T-cell (primary cell): ENCODE measurements around the gene TMEM222. TPM values are rescaled to one million over a fixed set of nuclear protein-coding genes. Genes with fewer than 3 reads are reported as not detected.

Experiments used
- ATAC-seq, 4 experiments: fragments of 200-7000 bp in 3 of 4; fragments of 150-1000 bp in 1 of 4; cut with Tn5 transposase; replicated peaks in 1 of 4; 1 replicate in 3 of 4; 2 replicates in 1 of 4; pipeline ENCODE4 v1.10.0; 2021; ENCODE audit warnings: moderate library complexity in 3 of 4, mild to moderate bottlenecking in 2 of 4, moderate number of reproducible peaks in 1 of 4
- CTCF ChIA-PET, 2 donors: fragments of 300-600 bp; sonication (Branson Sonifier 250); formaldehyde crosslinking; loops; one replicate each; lab custom pipeline; 2022; ENCODE audit warnings: antibody characterized with exemption in 2 of 2; lab: Charles Lee
- POLR2A ChIA-PET, 2 donors: fragments of 300-600 bp; sonication (Branson Sonifier 250); formaldehyde crosslinking; loops; one replicate each; lab custom pipeline; 2022; ENCODE audit warnings: antibody characterized with exemption in 2 of 2; lab: Charles Lee
- DNase-seq, 35 experiments: peaks; one replicate each; pipeline versions ENCODE4 v3.0.0 to v3.0.0-alpha.2; 2013 to 2023
- H3K27ac ChIP-seq: one replicate; pipeline ENCODE4 v1.5.1; 2013; ENCODE audit warnings: low read length
- H3K27me3 ChIP-seq, 2 experiments: replicated peaks in 1 of 2; 1 replicate in 1 of 2; 2 replicates in 1 of 2; pipeline versions ENCODE4 v1.6.1 to v1.7.0; 2013; ENCODE audit warnings: low read length in 1 of 2, mixed read lengths in 1 of 2; ENCODE audit not compliant: control insufficient read depth in 2 of 2, insufficient read depth in 2 of 2; ENCODE audit errors: extremely low read depth in 1 of 2
- H3K36me3 ChIP-seq, 2 donors: 1 replicate in 1 of 2; 2 replicates in 1 of 2; pipeline versions ENCODE4 v1.6.1 to v1.7.0; 2013; ENCODE audit warnings: low read length in 1 of 2; ENCODE audit not compliant: control insufficient read depth in 2 of 2, insufficient read depth in 1 of 2; ENCODE audit errors: extremely low read depth in 1 of 2
- H3K4me1 ChIP-seq, 2 experiments: 1 replicate in 1 of 2; 2 replicates in 1 of 2; pipeline versions ENCODE4 v1.6.1 to v1.7.0; 2013; ENCODE audit warnings: low read length in 2 of 2, mixed read lengths in 1 of 2; ENCODE audit not compliant: insufficient read depth in 2 of 2, control insufficient read depth in 1 of 2; ENCODE audit errors: extremely low read depth in 1 of 2
- H3K4me3 ChIP-seq, 2 donors: 1 replicate in 1 of 2; 2 replicates in 1 of 2; pipeline versions ENCODE4 v1.5.1 to v1.7.0; 2013; ENCODE audit warnings: mild to moderate bottlenecking in 2 of 2, low read length in 1 of 2, moderate library complexity in 1 of 2; ENCODE audit not compliant: control insufficient read depth in 1 of 2; ENCODE audit errors: extremely low read depth in 1 of 2
- H3K9me3 ChIP-seq: 2 replicates; pipeline ENCODE4 v1.7.0; 2013
- H3K27ac Mint-ChIP-seq, 2 donors: one replicate each; pipeline ENCODE4 v1.8.0; 2020 to 2021; ENCODE audit warnings: mild to moderate bottlenecking in 2 of 2, mixed read lengths in 2 of 2
- H3K27me3 Mint-ChIP-seq, 2 donors: one replicate each; pipeline ENCODE4 v1.8.0; 2021 to 2022; ENCODE audit warnings: mixed read lengths in 2 of 2
- H3K36me3 Mint-ChIP-seq: one replicate; pipeline ENCODE4 v1.8.0; 2021; ENCODE audit warnings: mixed read lengths
- H3K4me1 Mint-ChIP-seq, 3 donors: one replicate each; pipeline ENCODE4 v1.8.0; 2020 to 2022; ENCODE audit warnings: mixed read lengths in 3 of 3, mild to moderate bottlenecking in 1 of 3
- H3K4me3 Mint-ChIP-seq, 3 donors: one replicate each; pipeline ENCODE4 v1.8.0; 2020 to 2022; ENCODE audit warnings: mild to moderate bottlenecking in 3 of 3, mixed read lengths in 3 of 3, moderate library complexity in 3 of 3
- H3K9me3 Mint-ChIP-seq, 3 donors: one replicate each; pipeline ENCODE4 v1.8.0; 2020 to 2022; ENCODE audit warnings: mixed read lengths in 3 of 3
- WGBS: methylation state at CpG from one replicate; pipeline ENCODE4 v1.1.5; 2013; ENCODE audit warnings: missing lambda C conversion rate; ENCODE audit not compliant: insufficient coverage; 5-methylcytosine and 5-hydroxymethylcytosine counted together
- total RNA-seq, 35 experiments: library from RNA in 6 of 35; stranded (reverse) in 6 of 35; fragments of 120-200 nt in 1 of 35; gene quantifications; one replicate each; pipeline versions ENCODE4 v1.2.1 to v1.2.4 and lab custom pipeline; 2013 to 2026

The TMEM222 gene
- total RNA-seq, 5 donors from 2014 or later (not counting 1 experiment from before 2014, with no cell fraction given): 25.2 to 48.8 (median 43.7) TPM

DNA sequence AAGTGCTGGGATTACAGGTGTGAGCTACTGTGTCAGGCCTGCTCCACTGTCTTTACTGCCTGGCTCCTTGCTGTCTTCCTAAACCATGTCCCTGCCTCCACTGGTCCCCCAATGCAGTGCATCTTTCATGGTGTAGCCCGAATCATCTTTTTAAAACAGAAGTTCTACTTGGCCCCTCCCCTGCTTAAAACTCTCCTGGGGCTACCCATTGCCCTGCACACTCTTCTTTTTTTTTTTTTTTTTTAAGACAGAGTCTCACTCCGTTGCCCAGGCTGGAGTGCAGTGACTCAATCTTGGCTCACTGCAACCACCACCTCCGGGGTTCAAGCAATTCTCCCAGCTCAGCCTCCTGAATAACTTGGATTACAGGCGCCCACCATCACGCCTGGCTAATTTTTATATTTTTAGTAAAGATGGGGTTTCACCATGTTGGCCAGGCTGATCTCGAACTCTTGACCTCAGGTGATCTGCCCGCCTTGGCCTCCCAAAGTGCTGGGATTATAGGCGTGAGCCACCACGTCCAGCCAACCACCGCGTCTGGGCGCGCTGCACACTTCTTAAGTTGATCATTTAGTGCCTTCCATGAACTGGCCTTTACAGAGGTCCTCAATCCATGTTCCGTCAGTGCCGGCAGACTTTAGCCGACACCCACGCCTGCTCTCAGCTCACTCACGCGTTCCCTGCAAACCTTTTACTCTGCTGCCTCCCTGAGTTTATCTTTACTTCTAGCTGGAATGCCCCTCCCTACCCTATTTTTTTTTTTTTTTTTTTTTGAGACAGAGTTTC, 50.3 kb downstream of the TMEM222 start:
- ATAC-seq: no peak
- H3K4me3 Mint-ChIP-seq: no peak overlapping the region
- H3K27ac ChIP-seq: no peak overlapping the region
- no peaks in the 10 kb centered on the region for H3K36me3 Mint-ChIP-seq
- H3K9me3 Mint-ChIP-seq: no peaks in the 10 kb centered on the region
- H3K4me1 ChIP-seq: peaks cover 9 to 12% of the 10 kb centered on the region in 2 experiments
- H3K36me3 ChIP-seq: no peaks in the 10 kb centered on the region
- H3K27me3 ChIP-seq: peaks cover 0 to 6% of the 10 kb centered on the region in 2 experiments
- H3K4me3 ChIP-seq: no peak overlapping the region
- WGBS: 93% methylated on average over 13 of the region's 19 CpGs
- ChIA-PET POLR2A (interaction anchor here in 1 of 2 donors (0.6 kb wide), 1 partner anchor 63 kb away, joined by 4 read pairs; no protein-coding TSS in a partner anchor), CTCF (interaction anchor here in 1 of 2 donors (0.6 kb wide), 1 partner anchor 591 kb away, joined by 3 read pairs; no protein-coding TSS in a partner anchor)
- H3K9me3 ChIP-seq: no peaks in the 10 kb centered on the region
- no peak for DNase-seq
- H3K4me1 Mint-ChIP-seq: peaks cover 13 to 18% (median 17%) of the 10 kb centered on the region in 3 donors
- H3K27ac Mint-ChIP-seq: no peak overlapping the region
- peaks cover 0 to 3% of the 10 kb centered on the region in 2 donors for H3K27me3 Mint-ChIP-seq

DNA sequence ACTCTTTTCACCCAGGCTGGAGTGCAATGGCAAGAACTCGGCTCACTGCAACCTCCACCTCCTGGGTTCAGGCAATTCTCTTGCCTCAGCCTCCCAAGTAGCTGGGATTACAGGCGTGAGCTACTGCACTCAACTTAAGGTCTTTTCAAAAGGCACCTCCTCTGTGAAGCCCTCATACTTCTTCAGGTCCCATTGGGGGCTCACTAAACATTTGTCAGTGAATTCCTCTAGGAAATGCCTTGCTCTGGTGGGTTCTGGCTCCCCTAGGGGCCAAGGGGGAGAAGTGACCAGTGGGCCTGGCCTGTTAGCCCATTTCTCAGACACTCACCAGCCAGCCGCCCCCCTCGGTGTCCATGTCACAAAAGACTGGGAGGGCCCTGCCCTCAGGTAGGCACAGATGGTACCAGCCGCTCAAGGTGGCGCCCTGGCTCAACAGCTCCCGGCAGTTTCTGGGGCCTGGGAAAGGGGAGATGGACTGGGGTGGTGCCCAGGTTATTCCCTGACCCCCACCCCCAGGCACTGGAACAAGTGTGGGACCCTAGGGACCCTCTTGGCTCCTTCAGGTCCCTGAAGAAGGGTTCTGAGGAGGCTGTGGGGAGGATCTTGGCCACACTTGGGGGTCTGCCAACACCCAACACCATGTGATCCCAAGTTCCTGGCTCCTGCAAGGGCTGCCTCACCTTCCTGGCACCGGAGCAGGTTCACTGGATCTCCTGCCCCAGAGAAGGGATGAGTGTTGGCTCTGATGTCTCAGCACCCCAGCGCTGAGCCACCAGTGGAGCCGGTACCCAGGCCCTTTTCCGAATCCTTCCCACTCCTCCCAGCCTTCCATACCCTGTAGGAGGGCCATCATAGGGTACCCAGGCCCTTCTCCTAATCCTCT, 51.1 kb downstream of the TMEM222 start:
- Mint-ChIP-seq H3K27me3 (peaks cover 0 to 3% of the 10 kb centered on the region in 2 donors), H3K9me3 (no peaks in the 10 kb centered on the region), H3K27ac (no peak overlapping the region), H3K4me1 (peaks cover 9 to 14% (median 12%) of the 10 kb centered on the region in 3 donors), H3K36me3 (no peaks in the 10 kb centered on the region), H3K4me3 (no peak overlapping the region)
- DNase-seq (no peak), ATAC-seq (no peak)
- no peaks in the 10 kb centered on the region for H3K9me3 ChIP-seq
- peaks cover 9% of the 10 kb centered on the region in 2 experiments for H3K4me1 ChIP-seq
- H3K27ac ChIP-seq: no peak overlapping the region
- WGBS: 96% methylated on average over 3 of the region's 11 CpGs
- ChIA-PET CTCF (interaction anchor here in 1 of 2 donors (0.6 kb wide), 1 partner anchor 591 kb away, joined by 3 read pairs; no protein-coding TSS in a partner anchor), POLR2A (interaction anchor here in 1 of 2 donors (0.6 kb wide), 1 partner anchor 64 kb away, joined by 4 read pairs; no protein-coding TSS in a partner anchor)
- peaks cover 0 to 6% of the 10 kb centered on the region in 2 experiments for H3K27me3 ChIP-seq
- no peak overlapping the region for H3K4me3 ChIP-seq
- no peaks in the 10 kb centered on the region for H3K36me3 ChIP-seq

DNA sequence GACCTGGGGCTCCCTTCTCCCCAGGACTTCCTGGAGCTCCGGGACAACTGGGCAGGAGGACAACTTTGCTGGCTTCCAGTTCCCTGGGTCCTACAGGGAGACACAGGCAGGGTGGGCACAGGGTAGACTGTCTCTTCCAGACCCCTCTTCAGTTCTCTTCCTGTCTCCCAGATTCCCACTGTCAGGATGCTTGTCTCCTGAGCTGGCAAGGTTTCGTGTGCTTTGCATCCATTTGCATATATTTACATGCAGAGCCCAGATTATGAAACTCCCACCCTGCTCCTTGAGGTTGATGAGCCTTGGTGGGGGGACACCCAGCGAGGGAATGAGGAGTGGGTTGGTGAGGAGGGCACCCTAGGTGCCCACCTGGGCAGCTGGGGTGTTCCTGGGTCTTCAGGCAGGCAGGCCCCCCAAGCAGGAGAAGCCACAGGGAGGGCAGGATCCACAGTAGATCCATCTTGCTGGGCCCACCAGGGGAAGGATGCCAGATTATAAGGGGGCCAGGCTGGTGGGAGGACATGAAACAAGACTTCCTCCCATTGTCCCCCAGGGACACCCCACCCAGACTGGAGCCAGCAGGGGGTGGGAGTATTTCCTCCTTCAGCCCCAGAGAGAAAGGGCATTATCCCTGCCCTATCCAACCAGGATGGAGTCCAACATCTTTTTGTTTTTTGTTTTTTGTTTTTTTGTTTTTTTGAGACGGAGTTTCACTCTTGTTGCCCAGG, 52.6 kb downstream of the TMEM222 start, which contains the start of gene FCN3:
TSS of gene FCN3 (minus strand) at position 463 of the 725 bp plus-strand sequence. CDS start at position 457, 6 bp downstream.
- CTCF ChIA-PET: interaction anchor here in 1 of 2 donors (1.0 to 1.1 kb wide), 2 partner anchors 16 to 42 kb away, joined by 4 read pairs; no protein-coding TSS in a partner anchor
- Histone ChIP-seq H3K9me3 (no peaks in the 10 kb centered on the region), H3K27ac (no peak within 1 kb of the TSS), H3K4me1 (peaks cover 3 to 4% of the 10 kb centered on the region in 2 experiments), H3K27me3 (peaks cover 0 to 2% of the 10 kb centered on the region in 2 experiments), H3K4me3 (no peak within 1 kb of the TSS), H3K36me3 (no peaks in the 10 kb centered on the region)
- peaks cover 0 to 3% of the 10 kb centered on the region in 2 donors for H3K27me3 Mint-ChIP-seq
- H3K36me3 Mint-ChIP-seq: no peaks in the 10 kb centered on the region
- H3K27ac Mint-ChIP-seq: peak within 1 kb of the TSS in 1 of 2 donors; percentile 44
- DNase-seq: no peak
- POLR2A ChIA-PET: no interaction called here
- no peak for ATAC-seq
- no peaks in the 10 kb centered on the region for H3K9me3 Mint-ChIP-seq
- H3K4me3 Mint-ChIP-seq: no peak within 1 kb of the TSS
- H3K4me1 Mint-ChIP-seq: peaks cover 3 to 6% (median 4%) of the 10 kb centered on the region in 3 donors
- 67% methylated on average over 2 of the region's 4 CpGs for WGBS

DNA sequence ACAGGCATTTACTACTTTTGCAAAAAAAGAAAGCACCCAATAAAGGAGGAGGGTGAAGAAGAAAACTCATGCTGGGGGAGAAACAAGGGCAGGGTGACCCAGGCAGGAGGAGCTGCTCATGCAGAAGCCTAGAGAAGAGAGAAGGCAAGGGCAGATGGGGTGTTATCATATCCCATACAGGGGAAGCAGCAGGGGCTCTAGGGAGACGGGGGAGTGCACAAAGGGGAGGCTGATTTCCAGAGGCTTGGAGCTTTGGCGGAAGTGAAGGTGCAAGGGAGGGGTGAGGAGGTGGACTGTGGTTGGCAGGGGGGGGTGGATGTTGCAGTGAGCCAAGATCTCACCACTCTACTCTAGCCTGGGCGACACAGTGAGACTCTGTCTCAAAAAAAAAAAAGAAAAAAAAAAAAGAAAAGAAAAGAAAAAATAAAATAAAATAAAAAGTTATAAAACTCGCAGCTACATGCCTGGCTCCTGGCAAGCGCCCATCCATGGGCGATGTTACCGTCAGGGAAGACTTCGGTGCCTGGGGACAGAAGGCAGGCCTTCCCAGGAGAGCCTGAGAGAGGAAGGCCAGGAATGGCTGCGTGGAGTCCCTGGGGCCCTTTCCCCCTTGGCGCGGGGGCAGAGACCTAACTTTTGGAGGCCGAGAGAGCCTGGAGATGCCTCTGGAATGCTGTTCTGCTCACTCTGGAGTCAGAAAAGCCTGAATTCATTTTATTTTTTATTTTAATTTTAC, 56.0 kb downstream of the TMEM222 start:
- Histone ChIP-seq H3K4me3 (no peak overlapping the region), H3K27ac (no peak overlapping the region), H3K4me1 (peaks cover 0 to 1% of the 10 kb centered on the region in 2 experiments), H3K9me3 (no peaks in the 10 kb centered on the region), H3K36me3 (no peaks in the 10 kb centered on the region), H3K27me3 (peaks cover 0 to 9% of the 10 kb centered on the region in 2 experiments)
- Mint-ChIP-seq H3K36me3 (no peaks in the 10 kb centered on the region), H3K27me3 (peaks cover 0 to 3% of the 10 kb centered on the region in 2 donors), H3K27ac (no peak overlapping the region), H3K9me3 (no peaks in the 10 kb centered on the region), H3K4me1 (peaks cover 0 to 3% (median 0%) of the 10 kb centered on the region in 3 donors), H3K4me3 (no peak overlapping the region)
- ATAC-seq (no peak), DNase-seq (no peak)
- ChIA-PET CTCF (interaction anchor here (0.6 to 1.1 kb wide), 4 partner anchors 12 to 362 kb away, joined by 3 to 5 read pairs (median 4); no protein-coding TSS in a partner anchor), POLR2A (interaction anchor here (0.6 kb wide), 3 partner anchors 59 to 266 kb away, joined by 3 to 5 read pairs (median 4); no protein-coding TSS in a partner anchor)
- WGBS: 87% methylated on average over 8 of the region's 12 CpGs

DNA sequence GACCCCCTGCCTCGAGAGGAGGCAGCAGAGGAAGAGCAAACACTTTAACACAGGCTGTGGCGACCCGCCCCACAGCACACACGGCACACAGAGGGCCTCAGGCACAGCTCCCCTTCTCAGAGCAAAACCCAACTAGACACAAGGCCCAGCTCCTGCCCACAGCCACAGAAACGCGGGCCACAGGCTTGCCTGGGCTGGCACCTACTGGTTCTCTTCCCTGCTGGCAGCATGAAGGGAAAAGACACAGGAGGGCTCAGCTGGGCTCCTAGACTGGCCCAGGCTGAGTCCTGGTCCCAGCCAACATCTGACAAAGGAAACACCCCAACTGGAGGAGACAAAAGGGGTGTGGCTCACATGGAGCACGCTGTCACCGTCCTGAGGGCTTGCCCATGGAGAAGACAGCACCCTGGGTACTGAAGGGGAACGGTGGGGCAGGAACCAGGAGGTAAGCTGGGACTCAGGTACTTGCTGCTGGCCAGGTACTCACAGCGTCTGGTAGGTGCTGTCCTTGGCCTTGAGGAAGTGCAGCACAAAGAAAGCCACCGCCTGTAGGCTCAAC, 57.7 kb downstream of the TMEM222 start:
- no peaks in the 10 kb centered on the region for H3K36me3 ChIP-seq
- WGBS: 84% methylated on average over 10 of the region's 11 CpGs
- Mint-ChIP-seq H3K4me3 (no peak overlapping the region), H3K9me3 (no peaks in the 10 kb centered on the region), H3K27ac (no peak overlapping the region), H3K27me3 (peaks cover 0 to 3% of the 10 kb centered on the region in 2 donors), H3K4me1 (peaks cover 0 to 7% (median 0%) of the 10 kb centered on the region in 3 donors), H3K36me3 (no peaks in the 10 kb centered on the region)
- H3K4me1 ChIP-seq: peaks cover 0 to 2% of the 10 kb centered on the region in 2 experiments
- no peak overlapping the region for H3K27ac ChIP-seq
- ATAC-seq (no peak), DNase-seq (no peak)
- POLR2A ChIA-PET: interaction anchor here in 1 of 2 donors (0.6 kb wide), 2 partner anchors 14 to 205 kb away, joined by 3 to 13 read pairs; no protein-coding TSS in a partner anchor
- H3K9me3 ChIP-seq: no peaks in the 10 kb centered on the region
- peaks cover 0 to 16% of the 10 kb centered on the region in 2 experiments for H3K27me3 ChIP-seq
- CTCF ChIA-PET: no interaction called here
- no peak overlapping the region for H3K4me3 ChIP-seq
